Small intestine (tissue), 16 donors: ENCODE results near the gene OR13F1. TPM values are rescaled to one million over a fixed set of nuclear protein-coding genes. Genes with fewer than 3 reads are reported as not detected.

Experiments used
- DNase-seq, 2 donors: peaks; one replicate each; pipeline versions ENCODE4 v3.0.0 to v3.0.0-alpha.2; 2013
- FAIRE-seq: peaks from 2 replicates; lab custom pipeline; 2012; peaks lifted over from hg19 to GRCh38; lab: Jason Lieb, UNC
- H3K27ac ChIP-seq, 3 donors: one replicate each; pipeline ENCODE4 v1.5.1; 2013; ENCODE audit warnings: low read length in 2 of 3, mild to moderate bottlenecking in 2 of 3, control low read depth in 1 of 3, inconsistent platforms in 1 of 3, low read depth in 1 of 3, moderate library complexity in 1 of 3
- H3K27me3 ChIP-seq, 3 donors: one replicate each; pipeline ENCODE4 v1.6.1; 2013; ENCODE audit warnings: low read length in 3 of 3, inconsistent platforms in 1 of 3; ENCODE audit not compliant: control insufficient read depth in 3 of 3, insufficient read depth in 3 of 3
- H3K36me3 ChIP-seq, 3 donors: one replicate each; pipeline ENCODE4 v1.6.1; 2013; ENCODE audit warnings: low read length in 3 of 3, inconsistent platforms in 1 of 3, low read depth in 1 of 3, mild to moderate bottlenecking in 1 of 3, moderate library complexity in 1 of 3; ENCODE audit not compliant: control insufficient read depth in 3 of 3, insufficient read depth in 2 of 3
- H3K4me1 ChIP-seq, 3 donors: one replicate each; pipeline ENCODE4 v1.6.1; 2013; ENCODE audit warnings: low read length in 2 of 3, inconsistent platforms in 1 of 3, low read depth in 1 of 3, mild to moderate bottlenecking in 1 of 3, moderate library complexity in 1 of 3; ENCODE audit not compliant: control insufficient read depth in 3 of 3, insufficient read depth in 2 of 3
- H3K4me3 ChIP-seq, 3 donors: one replicate each; pipeline ENCODE4 v1.5.1; 2013; ENCODE audit warnings: low read length in 3 of 3, control low read depth in 1 of 3, inconsistent platforms in 1 of 3, low read depth in 1 of 3, mild to moderate bottlenecking in 1 of 3, moderate library complexity in 1 of 3
- H3K9me3 ChIP-seq, 2 donors: one replicate each; pipeline ENCODE4 v1.6.1; 2013; ENCODE audit warnings: low read depth in 1 of 2, low read length in 1 of 2; ENCODE audit not compliant: control insufficient read depth in 2 of 2, insufficient read depth in 1 of 2
- WGBS, 3 donors: extraction: QIAGEN DNeasy Blood & Tissue Kit; methylation state at CpG; one replicate each; pipeline ENCODE4 v1.1.7; 2013; 5-methylcytosine and 5-hydroxymethylcytosine counted together
- long read RNA-seq, 10 donors: transcript quantifications; one replicate each; lab custom pipeline, GENCODE V29; 2026
- polyA plus RNA-seq, 4 donors: library from polyadenylated mRNA; stranded (reverse) in 3 of 4; unstranded in 1 of 4; fragments of 200-250 nt in 3 of 4; fragments of 120-200 nt in 1 of 4; gene quantifications; one replicate each; pipeline versions ENCODE4 v1.2.1 to v1.2.3, GENCODE V29; 2013
- donor health status: healthy with polysubstance abuse.
- donor health status: control.
- donor health status: control.
- donor health status: Bipolar disorder and iron deficiency.
- donor health status: healthy.

Gene OR13F1, protein sequence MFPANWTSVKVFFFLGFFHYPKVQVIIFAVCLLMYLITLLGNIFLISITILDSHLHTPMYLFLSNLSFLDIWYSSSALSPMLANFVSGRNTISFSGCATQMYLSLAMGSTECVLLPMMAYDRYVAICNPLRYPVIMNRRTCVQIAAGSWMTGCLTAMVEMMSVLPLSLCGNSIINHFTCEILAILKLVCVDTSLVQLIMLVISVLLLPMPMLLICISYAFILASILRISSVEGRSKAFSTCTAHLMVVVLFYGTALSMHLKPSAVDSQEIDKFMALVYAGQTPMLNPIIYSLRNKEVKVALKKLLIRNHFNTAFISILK
- not detected for polyA plus RNA-seq
- long read RNA-seq, donor 1, result 0 reads
- long read RNA-seq, donor 2, result 0 reads
- long read RNA-seq, donor 3, result 0 reads
- long read RNA-seq, donor 4, result 0 reads
- long read RNA-seq, donor 5, result 0 reads
- long read RNA-seq, donor 6, result 0 reads
- long read RNA-seq, donor 7, result 0 reads
- long read RNA-seq, donor 8, result 0 reads
- long read RNA-seq, donor 9, result 0 reads
- long read RNA-seq, donor 10, result 0 reads

DNA sequence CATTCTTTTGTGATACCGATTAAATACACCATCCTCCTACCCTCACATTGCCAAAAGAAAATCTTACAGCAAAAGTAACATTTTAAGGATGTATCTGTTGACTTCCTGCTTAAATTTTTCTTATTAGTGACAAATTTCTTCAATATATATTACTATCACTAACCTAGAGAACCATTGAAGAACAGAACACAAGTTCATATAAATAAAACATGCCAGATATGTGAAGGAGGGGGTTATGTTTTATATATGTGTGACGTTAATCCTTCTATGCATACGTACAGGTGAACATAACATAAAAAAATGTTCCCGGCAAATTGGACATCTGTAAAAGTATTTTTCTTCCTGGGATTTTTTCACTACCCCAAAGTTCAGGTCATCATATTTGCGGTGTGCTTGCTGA, at the start of gene OR13F1:
Gene OR13F1 (plus strand): TSS at position 301 of the 400 bp plus-strand sequence. CDS start 0 bp downstream, at position 301.
- Histone ChIP-seq H3K27me3 (no peaks in the 10 kb centered on the region), H3K27ac (no peak within 1 kb of the TSS), H3K36me3 (no peaks in the 10 kb centered on the region), H3K9me3 (no peaks in the 10 kb centered on the region), H3K4me1 (no peaks in the 10 kb centered on the region), H3K4me3 (no peak within 1 kb of the TSS)
- WGBS, 3 donors, result 84 to 91% (median 89%) methylated on average over 5 of the region's 5 CpGs
- FAIRE-seq, result no peak
- DNase-seq, result no peak

DNA sequence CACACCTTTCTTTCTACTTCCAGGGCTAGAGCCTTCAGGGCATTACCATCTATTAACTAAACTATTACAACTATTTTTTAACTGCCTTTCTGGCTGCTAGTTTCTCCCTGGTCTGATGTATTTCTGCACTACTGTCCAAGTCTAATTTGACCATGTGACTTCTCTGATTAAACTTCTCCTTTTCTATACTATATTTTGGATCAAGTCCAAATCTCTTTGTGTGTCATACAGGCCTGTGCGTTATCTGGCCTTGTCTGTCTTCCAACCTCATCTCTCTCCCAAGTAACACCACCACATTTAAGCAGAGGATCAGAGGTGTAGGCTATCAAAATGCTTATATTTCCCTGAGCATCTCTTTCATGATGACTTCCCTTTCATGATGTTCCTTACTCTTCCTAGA, 47.2 kb upstream of the OR13F1 start:
- H3K4me1 ChIP-seq, result no peaks in the 10 kb centered on the region
- FAIRE-seq (no peak), DNase-seq (no peak)
- no peak overlapping the region for H3K4me3 ChIP-seq
- H3K9me3 ChIP-seq, result no peaks in the 10 kb centered on the region
- no peak overlapping the region for H3K27ac ChIP-seq
- H3K36me3 ChIP-seq, result no peaks in the 10 kb centered on the region
- H3K27me3 ChIP-seq, result no peaks in the 10 kb centered on the region
- 38 to 50% (median 46%) methylated on average over 1 of the region's 1 CpG for WGBS, 3 donors

DNA sequence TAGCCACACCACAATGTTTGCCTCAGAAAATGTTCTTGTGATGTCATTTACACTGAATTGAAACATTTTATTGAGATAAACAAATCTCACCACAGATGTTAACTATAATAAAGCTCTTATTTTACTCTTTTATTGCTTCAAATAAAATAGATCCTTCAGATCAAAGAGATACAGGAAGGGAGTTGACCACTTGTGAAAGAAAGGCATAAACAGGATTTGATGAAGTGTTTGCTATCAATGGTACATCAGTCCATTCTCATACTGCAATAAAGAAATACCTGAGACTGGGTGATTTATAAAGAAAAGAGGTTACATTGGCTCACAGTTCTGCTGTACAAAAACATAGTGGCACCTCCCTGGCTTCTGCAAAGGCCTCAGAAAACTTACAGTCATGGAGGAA, 40.2 kb upstream of the OR13F1 start:
- FAIRE-seq (no peak), DNase-seq (no peak)
- no peaks in the 10 kb centered on the region for H3K9me3 ChIP-seq
- H3K4me1 ChIP-seq, result no peaks in the 10 kb centered on the region
- H3K4me3 ChIP-seq, result no peak overlapping the region
- H3K36me3 ChIP-seq, result no peaks in the 10 kb centered on the region
- no peak overlapping the region for H3K27ac ChIP-seq
- H3K27me3 ChIP-seq, result no peaks in the 10 kb centered on the region

DNA sequence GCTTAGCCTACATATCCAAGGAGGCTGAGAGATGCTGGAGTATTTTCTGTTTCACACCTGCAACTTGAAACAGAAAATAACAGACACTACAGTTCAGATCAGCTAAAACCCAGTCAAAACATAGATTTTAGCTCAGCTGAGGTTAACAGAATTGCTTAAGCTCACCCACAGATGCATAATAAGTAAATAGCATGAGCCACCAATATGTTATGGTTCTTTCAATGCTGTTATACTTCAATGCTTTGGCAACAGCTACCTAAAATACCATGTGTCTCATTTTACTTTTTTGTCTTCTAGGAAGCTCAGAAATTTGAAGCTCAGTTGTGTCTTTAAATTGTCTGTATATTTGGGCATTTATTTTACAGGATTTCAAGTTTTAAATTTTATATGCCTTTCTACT, 35.8 kb upstream of the OR13F1 start:
- FAIRE-seq, result no peak
- peaks cover 0 to 2% of the 10 kb centered on the region in 2 donors for H3K9me3 ChIP-seq
- no peaks in the 10 kb centered on the region for H3K27me3 ChIP-seq
- no peak overlapping the region for H3K27ac ChIP-seq
- H3K4me3 ChIP-seq, result no peak overlapping the region
- no peak for DNase-seq
- H3K4me1 ChIP-seq, result no peaks in the 10 kb centered on the region
- no peaks in the 10 kb centered on the region for H3K36me3 ChIP-seq

DNA sequence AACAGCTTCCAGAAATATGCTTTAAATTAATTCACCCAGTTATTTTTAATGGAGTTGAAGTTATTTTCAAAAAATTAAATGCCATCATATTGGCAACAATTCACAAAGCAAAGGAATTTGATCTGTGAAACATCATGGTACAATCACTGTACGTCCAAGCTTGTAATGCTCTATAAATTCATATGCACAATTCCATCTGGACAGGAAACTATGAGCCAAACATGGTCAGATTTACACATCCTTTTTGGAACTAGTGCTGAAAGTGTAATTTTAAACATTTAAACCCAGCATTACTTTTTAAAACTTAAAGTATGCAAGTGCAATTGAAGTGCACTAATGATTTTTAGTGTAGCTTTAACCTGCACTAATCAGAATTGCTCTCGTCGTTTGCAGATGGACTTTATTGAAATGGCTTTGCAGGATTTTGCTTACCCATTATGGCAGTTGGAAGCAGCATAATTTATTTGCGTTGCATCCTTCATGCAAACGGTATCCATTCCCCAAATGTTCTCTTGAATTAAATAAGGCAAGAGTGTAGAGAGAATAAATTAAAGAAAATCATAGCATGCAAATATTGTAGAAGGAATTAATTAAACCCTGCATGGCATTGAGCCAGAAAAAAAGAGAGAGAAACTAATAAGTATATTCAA, 21.0 kb upstream of the OR13F1 start:
- FAIRE-seq (no peak), DNase-seq (no peak)
- no peaks in the 10 kb centered on the region for H3K27me3 ChIP-seq
- H3K4me1 ChIP-seq, result no peaks in the 10 kb centered on the region
- H3K27ac ChIP-seq, result no peak overlapping the region
- H3K36me3 ChIP-seq, result no peaks in the 10 kb centered on the region
- H3K9me3 ChIP-seq, result no peaks in the 10 kb centered on the region
- no peak overlapping the region for H3K4me3 ChIP-seq
- 64 to 72% (median 70%) methylated on average over 5 of the region's 5 CpGs for WGBS, 3 donors

- H3K9me3 ChIP-seq, result no peaks in the 10 kb centered on the region
- no peaks in the 10 kb centered on the region for H3K4me1 ChIP-seq
- no peak overlapping the region for H3K4me3 ChIP-seq
- DNase-seq (no peak), FAIRE-seq (no peak)
- H3K36me3 ChIP-seq, result no peaks in the 10 kb centered on the region
- no peaks in the 10 kb centered on the region for H3K27me3 ChIP-seq
- H3K27ac ChIP-seq, result no peak overlapping the region
- 85 to 93% (median 89%) methylated on average over 2 of the region's 2 CpGs for WGBS, 3 donors
Observed at GRCh38 chr9:104485014-104485413, 19.0 kb upstream of the OR13F1 start.

DNA sequence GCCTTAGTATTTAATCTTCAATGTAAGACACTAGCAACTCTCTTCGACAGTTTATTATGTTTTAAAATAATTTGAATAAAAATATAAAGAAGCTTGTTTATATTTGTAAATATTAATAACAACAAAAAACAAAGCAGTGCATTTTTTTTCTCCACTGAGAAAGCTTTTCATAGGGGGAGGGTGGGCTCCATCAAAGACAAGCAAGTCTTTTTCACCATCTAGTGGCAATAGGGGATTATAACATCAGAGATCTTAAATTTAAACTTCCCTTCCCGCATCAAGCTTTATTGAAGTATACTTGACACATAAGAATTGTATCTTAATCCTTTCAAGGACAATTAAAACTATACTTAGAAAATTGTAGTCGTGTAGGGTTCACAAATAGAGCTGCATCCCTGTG, 9.3 kb upstream of the OR13F1 start:
- Histone ChIP-seq H3K4me3 (no peak overlapping the region), H3K27me3 (no peaks in the 10 kb centered on the region), H3K9me3 (no peaks in the 10 kb centered on the region), H3K4me1 (no peaks in the 10 kb centered on the region), H3K27ac (no peak overlapping the region), H3K36me3 (no peaks in the 10 kb centered on the region)
- FAIRE-seq, result no peak
- no peak for DNase-seq
- WGBS, 3 donors, result 40 to 43% (median 41%) methylated on average over 3 of the region's 3 CpGs

DNA sequence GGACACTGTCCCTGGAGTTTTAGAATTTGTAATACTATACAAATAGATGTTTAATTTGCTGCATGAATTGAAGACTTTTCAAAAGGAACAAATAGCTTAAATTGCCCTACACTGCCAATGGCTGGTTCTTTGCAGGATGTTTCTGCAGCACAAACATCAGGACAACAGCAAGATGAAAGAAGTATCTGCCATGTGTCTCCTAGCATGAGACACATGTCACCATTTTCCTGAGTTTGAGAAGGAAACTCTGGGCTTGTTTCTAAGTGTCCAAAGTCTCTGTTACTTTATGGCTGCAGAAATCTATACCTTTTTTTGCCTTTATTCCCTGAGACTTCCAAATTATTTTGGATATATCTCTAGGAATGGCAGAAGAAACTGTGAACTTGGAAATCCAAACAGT, 623 bp upstream of the OR13F1 start:
- no peaks in the 10 kb centered on the region for H3K27me3 ChIP-seq
- no peak overlapping the region for H3K27ac ChIP-seq
- no peaks in the 10 kb centered on the region for H3K4me1 ChIP-seq
- no peak for DNase-seq
- FAIRE-seq, result no peak
- H3K4me3 ChIP-seq, result no peak overlapping the region
- H3K9me3 ChIP-seq, result no peaks in the 10 kb centered on the region
- no peaks in the 10 kb centered on the region for H3K36me3 ChIP-seq
